Raji (cell line): Measurements from ENCODE around the gene GOLPH3.

Source experiments
- POLR2A ChIP-seq: IDR thresholded peaks from 2 replicates; pipeline ENCODE4 v1.6.1; 2011; ENCODE audit warnings: low read depth, low read length, control low read depth; ENCODE audit not compliant: insufficient read depth

Gene GOLPH3

DNA sequence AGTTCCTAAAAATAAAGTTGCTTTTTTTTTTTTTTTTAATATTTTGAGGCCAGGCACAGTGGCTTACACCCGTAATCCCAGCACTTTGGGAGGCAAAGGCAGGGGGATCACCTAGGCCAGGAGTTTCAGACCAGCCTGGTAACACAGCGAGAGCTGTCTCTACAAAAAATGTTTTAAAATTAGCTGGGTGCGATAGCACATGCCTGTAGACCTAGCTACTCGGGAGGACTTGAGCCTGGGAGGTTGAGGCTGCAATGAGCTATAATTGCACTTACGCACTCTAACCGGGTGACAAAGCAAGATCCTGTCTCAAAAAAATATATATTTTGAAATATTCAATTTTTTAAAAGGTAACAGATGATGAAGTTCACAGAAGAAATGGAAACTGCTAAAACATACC lies 22.9 kb downstream of the GOLPH3 start:
- no peak for TF ChIP-seq POLR2A

DNA sequence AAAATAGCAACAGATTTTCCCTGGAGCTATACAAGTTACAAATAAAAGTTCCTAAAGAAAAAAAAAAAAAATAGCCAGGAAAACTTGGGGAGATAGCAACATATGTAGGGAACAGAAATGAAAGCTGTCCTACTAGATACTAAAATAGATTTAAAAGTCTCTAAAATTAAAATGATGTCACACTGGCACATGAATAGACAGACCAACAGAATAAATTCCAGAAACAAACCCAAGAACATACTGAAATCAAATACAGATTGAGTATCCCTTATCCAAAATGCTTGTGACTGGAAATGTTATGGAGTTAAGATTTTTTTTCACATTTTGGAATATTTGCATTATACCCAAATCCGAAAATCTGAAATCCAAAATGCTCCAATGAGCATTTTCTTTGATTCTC lies 23.8 kb downstream of the GOLPH3 start:
- TF ChIP-seq POLR2A = no peak

DNA sequence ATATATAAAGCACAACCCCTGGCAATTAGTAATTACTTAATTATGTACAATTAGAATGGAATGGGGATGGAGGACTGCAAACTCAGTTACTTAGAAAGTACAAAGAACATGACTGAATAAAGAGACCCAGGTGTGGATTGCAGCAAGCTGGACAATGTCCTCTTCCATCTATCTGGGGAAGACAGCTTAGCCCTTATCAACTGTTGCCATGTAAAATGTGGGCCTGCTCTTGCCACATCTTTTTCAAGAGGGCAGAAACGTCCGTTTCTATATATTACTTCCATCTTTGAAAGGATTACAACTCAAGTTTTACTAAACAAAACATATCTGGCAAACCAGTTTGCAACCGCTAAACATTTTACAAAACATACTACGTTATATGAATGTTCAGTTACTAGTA lies 26.2 kb downstream of the GOLPH3 start:
- no peak for TF ChIP-seq POLR2A

DNA sequence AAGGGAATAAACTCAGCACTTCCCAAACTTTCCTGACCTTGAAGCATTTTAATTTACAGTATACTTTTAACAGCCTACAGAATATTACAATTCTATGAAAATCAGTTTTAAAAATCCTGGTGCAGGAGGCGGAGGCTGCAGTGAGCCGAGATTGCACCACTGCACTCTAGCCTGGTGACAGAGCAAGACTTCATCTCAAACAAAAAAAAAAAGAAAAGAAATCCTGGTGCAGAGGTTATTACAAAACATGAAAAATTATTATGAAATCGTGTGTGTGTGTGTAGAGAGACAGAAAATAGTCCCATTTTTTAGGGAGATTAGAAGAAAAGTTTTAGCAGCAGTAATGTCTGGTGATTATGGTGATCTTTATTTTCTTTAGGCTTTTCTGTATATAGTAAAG lies 26.9 kb downstream of the GOLPH3 start:
- TF ChIP-seq POLR2A = no peak

DNA sequence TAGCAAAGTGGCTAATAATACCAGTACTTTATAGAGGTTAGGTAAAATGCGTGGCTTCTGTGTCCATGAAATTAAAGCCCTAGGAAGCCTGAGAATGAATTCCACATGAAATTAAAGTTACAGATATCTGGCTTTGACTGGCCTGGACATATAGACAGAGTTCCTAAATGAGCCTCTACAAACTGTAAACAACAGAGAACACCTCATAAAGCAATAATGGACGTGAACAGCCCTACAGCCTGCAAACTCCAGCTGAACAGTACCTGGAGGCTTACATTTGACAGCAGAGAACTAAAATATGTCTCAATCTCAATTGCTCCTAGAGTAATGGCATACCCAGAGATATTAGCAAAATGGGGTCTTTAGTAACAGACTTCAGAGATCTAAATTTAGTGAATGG lies 28.7 kb downstream of the GOLPH3 start:
- TF ChIP-seq POLR2A = no peak

DNA sequence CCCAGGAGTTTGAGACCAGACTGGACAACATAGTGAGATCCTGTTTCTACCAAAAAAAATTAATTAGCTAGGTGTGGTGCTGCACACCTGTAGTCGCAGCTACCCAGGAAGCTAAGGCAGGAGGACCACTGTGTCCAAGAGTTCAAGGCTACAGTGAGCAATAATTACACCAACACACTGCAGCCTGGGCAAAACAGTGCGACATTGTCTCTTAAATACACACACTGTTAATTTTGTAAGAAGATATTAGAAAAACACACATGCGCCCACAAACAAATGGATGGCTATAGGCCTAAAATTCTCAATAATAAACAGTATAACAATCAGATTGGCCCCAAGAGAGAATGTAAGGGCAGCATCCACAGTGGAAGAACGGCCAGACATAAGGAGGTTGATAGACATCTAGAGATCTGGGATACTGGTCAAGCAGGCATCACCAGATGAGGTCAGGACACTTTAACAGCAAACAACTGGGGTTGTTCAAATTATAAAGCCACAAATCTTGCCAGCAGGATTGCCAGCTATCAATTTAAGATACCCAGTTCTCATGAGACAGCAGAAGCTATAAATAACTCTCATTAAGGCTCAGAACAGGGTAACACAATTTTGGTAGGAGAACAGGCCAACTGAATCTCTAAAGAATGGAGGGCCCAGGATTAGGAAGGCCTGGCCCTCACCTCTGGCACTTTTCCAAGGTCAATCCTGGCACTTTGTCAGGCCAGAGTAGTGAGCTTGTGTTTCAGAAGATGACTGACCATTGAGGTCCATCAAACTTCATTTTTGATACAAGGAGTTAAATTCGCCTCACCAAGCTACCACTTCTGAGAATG lies 29.5 kb downstream of the GOLPH3 start:
- no peak for TF ChIP-seq POLR2A

DNA sequence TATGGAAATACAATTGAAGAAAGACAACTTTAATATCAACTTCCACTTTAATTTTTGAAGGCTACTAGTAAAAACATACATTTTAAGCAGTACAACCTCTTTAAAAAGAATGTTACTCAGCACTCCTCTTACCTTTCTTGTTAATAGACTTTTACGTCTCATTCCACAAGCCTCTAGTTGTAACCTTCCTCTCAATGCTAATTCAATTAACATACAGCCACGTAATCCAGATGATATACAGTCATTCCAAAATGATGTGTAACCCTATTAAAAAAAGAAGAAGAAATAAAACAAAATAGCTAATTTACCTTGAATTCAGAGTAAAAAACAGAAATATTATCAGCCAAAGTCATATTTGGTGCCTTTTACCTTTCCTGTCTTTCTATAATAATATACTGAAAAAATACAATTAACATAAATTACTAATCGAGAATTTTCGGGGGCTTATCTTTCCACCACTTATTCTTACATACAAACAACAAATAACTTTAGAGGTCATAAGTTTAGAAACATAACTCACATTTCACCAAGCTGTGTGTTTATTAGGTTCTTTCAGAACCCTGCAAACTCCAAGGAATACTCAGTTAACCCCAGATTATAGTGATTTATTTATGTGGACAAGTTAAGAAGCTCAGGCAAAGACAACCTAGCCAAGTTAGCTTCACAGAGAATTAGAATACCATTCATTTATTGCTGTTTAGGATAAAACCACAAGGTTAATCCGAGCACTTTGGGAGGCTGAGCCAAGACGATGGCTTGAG lies 30.3 kb downstream of the GOLPH3 start:
- TF ChIP-seq POLR2A = no peak

DNA sequence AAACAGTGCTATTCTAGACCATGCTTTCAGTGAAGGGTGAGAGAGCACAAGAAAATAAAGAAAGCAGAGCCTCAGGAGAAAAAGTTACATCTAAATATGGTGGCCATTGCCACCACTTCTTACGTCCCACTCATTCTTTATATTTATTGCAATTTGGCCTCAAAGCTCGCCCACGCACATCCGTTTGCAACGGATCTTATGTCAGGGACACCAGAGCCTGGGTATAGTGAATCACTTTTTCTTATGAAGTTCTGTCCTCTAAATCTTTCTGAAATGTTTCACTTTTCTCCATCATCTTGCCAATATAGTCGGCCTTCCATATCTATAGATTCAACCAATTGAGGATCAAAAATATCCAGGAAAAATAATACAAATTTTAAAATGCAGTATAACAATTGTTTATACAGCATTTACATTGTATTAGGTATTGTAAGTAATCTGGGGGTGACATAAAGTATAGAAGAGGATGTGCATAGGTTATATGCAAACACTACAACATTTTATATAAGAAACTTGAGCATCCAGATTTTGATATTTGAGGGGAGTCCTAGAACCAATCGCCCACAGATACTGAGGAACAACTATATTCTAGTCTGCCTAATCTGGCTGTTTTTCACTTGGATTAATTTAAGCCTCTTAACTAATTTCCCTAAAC lies 35.2 kb downstream of the GOLPH3 start:
- TF ChIP-seq POLR2A = no peak

DNA sequence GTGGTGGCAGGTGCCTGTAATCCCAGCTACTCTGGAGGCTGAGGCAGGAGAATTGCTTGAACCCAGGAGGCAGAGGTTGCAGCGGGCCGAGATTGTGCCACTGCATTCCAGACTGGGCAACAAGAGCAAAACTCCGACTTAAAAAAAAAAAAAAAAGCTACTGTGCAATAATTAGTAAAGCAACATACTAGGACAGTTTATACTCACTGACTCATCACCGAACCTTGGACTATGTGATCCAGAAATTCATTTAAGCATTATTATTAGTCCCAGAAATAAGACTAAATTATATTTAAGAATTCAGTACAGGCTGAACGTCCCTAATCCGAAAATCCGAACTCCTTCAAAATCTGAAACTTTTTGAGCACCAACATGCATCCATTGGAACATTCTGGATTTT lies 37.8 kb downstream of the GOLPH3 start:
- TF ChIP-seq POLR2A = no peak

DNA sequence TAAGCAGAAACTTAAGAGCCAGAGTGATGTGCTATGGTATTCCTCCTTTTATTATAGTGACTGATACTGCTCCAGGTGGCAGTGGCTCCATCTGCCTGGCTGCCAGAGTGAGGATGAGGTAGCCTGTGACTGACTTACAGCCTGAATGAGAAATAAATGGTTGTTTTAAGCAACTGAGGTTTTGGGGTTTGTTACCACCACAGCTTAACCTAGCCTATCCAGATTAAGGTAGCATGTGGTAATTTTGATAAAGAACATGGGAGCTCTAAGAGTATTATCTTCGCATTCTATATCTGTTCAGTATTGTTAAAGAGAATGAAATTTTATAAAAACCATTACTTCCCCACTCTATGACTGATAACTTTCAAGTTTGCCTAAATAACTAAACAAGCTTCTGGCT lies 39.0 kb downstream of the GOLPH3 start:
- no peak for TF ChIP-seq POLR2A

DNA sequence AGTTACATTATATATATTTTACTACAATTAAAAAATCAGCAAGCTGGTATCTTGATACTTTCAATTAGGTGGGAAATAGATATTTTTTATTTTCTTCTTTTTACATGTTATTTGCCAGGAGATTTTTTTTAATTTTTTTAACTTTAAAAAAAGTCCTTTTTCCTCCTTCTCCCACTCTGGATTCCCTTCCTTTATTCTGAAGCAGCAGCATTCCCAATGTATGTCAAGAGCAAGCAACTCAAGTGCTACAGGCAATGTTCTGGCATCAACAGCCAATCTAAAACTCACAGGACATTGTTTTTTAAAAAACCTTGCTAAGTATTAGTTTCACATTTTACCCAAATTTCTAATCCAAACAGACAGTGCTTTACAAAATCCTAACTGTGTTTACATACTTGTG lies 41.4 kb downstream of the GOLPH3 start:
- no peak for TF ChIP-seq POLR2A

DNA sequence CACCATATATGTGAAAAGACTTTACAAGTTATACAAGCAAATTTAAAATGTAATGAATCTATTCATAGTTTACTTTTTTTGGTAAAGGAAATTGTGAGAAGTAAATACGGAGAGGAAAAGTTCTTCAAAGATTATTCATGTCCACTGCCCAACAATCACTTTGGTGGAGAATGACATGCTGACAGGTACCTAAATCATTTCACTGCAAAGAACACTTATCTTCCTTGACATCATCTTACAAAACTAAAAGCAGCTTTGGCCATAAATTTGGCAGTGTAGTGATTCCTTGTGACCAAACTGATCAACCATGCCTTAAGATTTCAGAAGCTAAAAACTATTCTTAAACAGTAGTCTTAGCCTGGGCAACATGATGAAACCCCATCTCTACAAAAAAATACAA lies 42.5 kb downstream of the GOLPH3 start:
- TF ChIP-seq POLR2A = no peak

DNA sequence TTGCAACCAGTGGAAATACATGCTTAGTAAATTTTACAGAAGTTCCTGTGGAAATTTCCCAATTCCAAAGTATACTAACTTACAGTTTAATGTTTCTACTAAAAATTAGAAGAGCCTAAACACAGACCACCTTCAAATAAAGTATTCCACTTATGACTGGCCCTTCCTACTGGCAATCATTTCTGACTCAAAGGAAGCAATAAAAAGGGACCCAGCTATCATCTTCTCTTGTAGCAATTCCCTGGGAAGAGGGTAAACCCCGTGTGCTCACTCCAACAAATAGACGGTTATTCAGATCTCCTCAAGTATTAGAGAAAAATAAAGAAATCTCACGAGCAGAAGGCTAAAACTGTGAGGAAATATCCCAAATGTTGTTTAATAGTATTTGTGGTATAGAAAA lies 43.3 kb downstream of the GOLPH3 start:
- no peak for TF ChIP-seq POLR2A

DNA sequence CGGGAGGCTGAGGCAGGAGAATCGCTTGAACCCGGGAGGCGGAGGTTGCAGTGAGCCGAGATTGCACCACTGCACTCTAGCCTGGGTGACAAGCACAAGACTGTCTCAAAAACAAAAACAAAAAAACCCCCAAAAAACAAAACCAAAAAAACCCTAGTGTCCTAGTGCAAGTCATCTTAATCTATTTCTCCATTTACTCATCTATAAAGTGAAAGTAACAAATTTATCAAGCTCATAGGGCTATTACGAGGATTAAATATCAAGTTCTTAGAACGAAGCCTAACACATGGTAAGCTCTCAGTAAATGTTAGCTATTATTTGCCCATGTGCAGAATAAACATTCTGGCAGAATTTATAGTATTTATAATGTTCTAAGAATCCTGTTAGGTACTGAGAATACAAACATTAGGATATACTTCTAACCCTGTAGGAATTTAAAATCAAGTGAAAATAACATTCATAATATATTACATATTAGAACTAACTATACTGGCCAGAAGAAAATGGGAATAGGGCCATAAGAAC lies 45.0 kb downstream of the GOLPH3 start:
- TF ChIP-seq POLR2A = no peak

DNA sequence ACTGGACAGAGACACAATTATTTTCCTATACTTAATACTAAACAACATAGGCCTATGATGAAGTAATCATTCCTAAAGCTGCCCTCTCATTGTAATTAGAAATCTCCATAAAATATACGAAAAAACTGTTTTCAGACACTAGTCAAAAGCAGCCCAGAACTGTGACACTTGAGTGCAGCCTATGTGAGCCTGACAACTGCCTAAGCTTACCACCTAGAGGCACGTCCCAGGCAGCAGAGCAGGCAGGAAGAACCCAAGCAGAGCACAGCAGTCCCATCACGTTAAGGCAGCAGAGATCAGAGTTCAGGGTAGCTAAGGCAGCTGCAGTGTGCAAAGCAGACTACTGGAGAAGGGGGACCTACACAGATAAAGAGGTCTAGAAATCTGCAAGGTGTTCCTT lies 46.4 kb downstream of the GOLPH3 start:
- no peak for TF ChIP-seq POLR2A

DNA sequence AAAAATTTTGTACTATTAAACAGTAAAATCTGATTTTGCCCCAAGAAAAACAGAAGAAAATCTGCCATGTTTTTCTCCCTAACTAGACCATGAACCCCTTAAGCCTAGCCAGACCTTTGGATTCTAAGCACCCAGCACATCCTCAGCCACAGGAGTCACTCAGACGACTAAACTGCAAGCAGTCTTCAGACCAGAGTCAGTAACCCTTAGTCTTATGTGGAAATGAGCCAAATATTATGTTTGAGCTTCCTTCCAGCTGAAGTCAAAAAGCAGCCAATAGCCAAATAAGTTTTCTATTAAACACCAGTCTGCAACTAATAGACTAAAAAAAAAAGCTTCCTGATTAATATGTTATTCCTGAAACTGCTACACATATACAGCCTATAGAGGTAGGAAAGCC lies 47.4 kb downstream of the GOLPH3 start:
- TF ChIP-seq POLR2A = no peak

DNA sequence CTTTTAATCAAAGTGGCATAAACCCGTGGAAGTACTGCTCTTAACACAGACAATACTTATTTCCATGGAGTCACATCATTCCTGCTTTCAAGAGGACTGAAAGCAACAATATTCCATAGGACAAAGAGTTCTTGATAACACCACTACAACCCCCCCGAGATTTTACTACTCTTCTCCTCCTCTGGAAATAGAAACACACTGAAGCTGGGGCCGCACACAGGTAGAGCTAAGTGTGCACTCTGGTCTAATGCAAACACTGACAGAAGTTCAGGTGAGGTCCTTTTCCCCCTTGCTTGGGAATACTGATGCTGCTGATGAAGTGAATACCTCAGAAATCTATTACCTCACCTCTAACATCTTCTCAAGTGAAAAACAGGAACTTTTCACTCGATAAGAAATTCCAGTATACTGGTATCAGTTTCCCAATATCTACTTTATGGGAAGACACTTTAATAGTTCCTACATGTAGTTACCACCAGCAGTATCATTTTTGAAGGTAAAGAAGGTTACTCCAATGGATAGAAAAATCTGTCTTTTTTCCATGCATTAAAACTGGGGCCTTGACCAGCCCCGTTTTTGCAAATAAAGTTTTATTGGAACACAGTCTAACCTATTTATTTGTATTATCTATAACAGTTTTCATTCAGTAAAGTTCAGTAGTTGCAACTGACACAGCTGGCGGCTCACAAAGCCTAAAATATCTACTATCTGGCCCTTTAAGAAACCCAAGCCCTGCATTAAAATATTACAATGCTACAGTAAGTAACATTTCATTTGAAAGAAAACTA lies 50.0 kb downstream of the GOLPH3 start:
- TF ChIP-seq POLR2A = no peak
